ENCODE measurements around the gene SYNRG. TPM values are rescaled to one million over a fixed set of nuclear protein-coding genes. Genes with fewer than 3 reads are reported as not detected.

The SYNRG gene
- total RNA-seq, 1 experiment from 2014 or later, result 9.7 TPM

DNA sequence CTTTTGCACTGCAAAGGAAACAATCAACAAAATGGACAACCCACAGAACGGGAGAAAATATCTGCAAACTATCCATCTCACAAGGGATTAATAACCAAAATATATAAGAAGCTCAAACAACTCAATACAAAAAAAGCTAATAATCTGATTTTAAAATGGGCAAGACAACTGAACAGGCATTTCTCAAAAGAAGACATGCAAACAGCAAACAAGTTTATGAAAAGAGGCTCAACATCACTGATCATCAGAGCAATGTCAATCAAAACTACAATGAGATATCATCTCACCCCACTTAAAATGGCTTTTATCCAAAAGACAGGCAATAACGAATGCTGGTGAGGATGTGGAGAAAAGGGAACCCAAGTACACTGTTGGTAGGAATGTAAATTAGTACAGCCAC, 34.8 kb downstream of the SYNRG start:
- H4K20me1 ChIP-seq (ENCODE audit: low read length), result no peaks in the 10 kb centered on the region
- no peak for TF ChIP-seq CTCF (conservative IDR thresholded peaks at IDR 0.05; ENCODE audit: low read depth, low read length)
- no peak for TF ChIP-seq EZH2phosphoT487 (IDR thresholded peaks at IDR 0.05; ENCODE audit: borderline replicate concordance, low read length)
- TF ChIP-seq EZH2 (IDR thresholded peaks at IDR 0.05; ENCODE audit: low read length, unreplicated experiment), result no peak
- DNase-seq, result no peak
- ChIA-PET POLR2A (ENCODE audit: unreplicated experiment) (no interaction called here), CTCF (no interaction called here)
- peaks cover 5% of the 10 kb centered on the region; the same call in 1 of the 2 replicates for H3K4me1 ChIP-seq (ENCODE audit: insufficient read depth, low read length)
- H3K4me3 ChIP-seq (ENCODE audit: low read length), result no peak overlapping the region
- no peaks in the 10 kb centered on the region for H3K9me2 ChIP-seq (replicated peaks; ENCODE audit: low read length)
- ATAC-seq, result no peak
- H3K9me3 ChIP-seq (ENCODE audit: low read length), result no peaks in the 10 kb centered on the region
- no peak overlapping the region for H3K4me2 ChIP-seq (ENCODE audit: low read length)
- BruUV-seq (replicated peaks), result no TSS peak
- no peaks in the 10 kb centered on the region for H3K79me2 ChIP-seq (ENCODE audit: low read length)
- no peak overlapping the region for H2AFZ ChIP-seq (ENCODE audit: low read length)
- H3K9ac ChIP-seq (ENCODE audit: low read length), result no peak overlapping the region
- H3K36me3 ChIP-seq (ENCODE audit: low read depth, low read length), result peaks cover 5% of the 10 kb centered on the region; the same call in 1 of the 2 replicates
- H3K27me3 ChIP-seq (ENCODE audit: low read length), result no peaks in the 10 kb centered on the region
- no peak overlapping the region for H3K27ac ChIP-seq (ENCODE audit: low read length)
- no peaks in the 10 kb centered on the region for H3F3A ChIP-seq (ENCODE audit: low read length, unreplicated experiment)
- intact Hi-C loops (cut with micrococcal nuclease), result no loop called here

GRCh38 chr17:37571674-37572073, 37.5 kb downstream of the SYNRG start:
- no peaks in the 10 kb centered on the region for H3F3A ChIP-seq (ENCODE audit: low read length, unreplicated experiment)
- no peaks in the 10 kb centered on the region for H3K9me2 ChIP-seq (replicated peaks; ENCODE audit: low read length)
- peaks cover 17% of the 10 kb centered on the region for H3K36me3 ChIP-seq (ENCODE audit: low read depth, low read length)
- CTCF ChIA-PET, result no interaction called here
- no peaks in the 10 kb centered on the region for H4K20me1 ChIP-seq (ENCODE audit: low read length)
- H3K4me3 ChIP-seq (ENCODE audit: low read length), result no peak overlapping the region
- no peak for DNase-seq
- intact Hi-C loops (cut with micrococcal nuclease), result no loop called here
- H3K27me3 ChIP-seq (ENCODE audit: low read length), result no peaks in the 10 kb centered on the region
- BruUV-seq (replicated peaks), result no TSS peak
- no peak overlapping the region for H3K9ac ChIP-seq (ENCODE audit: low read length)
- no peaks in the 10 kb centered on the region for H3K79me2 ChIP-seq (ENCODE audit: low read length)
- no peak overlapping the region for H3K27ac ChIP-seq (ENCODE audit: low read length)
- no peaks in the 10 kb centered on the region for H3K9me3 ChIP-seq (ENCODE audit: low read length)
- TF ChIP-seq CTCF (conservative IDR thresholded peaks at IDR 0.05; ENCODE audit: low read depth, low read length), result no peak
- TF ChIP-seq EZH2 (IDR thresholded peaks at IDR 0.05; ENCODE audit: low read length, unreplicated experiment), result no peak
- TF ChIP-seq EZH2phosphoT487 (IDR thresholded peaks at IDR 0.05; ENCODE audit: borderline replicate concordance, low read length), result no peak
- H3K4me2 ChIP-seq (ENCODE audit: low read length), result no peak overlapping the region
- POLR2A ChIA-PET (ENCODE audit: unreplicated experiment), result no interaction called here
- H2AFZ ChIP-seq (ENCODE audit: low read length), result no peak overlapping the region
- H3K4me1 ChIP-seq (ENCODE audit: insufficient read depth, low read length), result peaks cover 5% of the 10 kb centered on the region; the same call in 1 of the 2 replicates
- ATAC-seq, result no peak

DNA sequence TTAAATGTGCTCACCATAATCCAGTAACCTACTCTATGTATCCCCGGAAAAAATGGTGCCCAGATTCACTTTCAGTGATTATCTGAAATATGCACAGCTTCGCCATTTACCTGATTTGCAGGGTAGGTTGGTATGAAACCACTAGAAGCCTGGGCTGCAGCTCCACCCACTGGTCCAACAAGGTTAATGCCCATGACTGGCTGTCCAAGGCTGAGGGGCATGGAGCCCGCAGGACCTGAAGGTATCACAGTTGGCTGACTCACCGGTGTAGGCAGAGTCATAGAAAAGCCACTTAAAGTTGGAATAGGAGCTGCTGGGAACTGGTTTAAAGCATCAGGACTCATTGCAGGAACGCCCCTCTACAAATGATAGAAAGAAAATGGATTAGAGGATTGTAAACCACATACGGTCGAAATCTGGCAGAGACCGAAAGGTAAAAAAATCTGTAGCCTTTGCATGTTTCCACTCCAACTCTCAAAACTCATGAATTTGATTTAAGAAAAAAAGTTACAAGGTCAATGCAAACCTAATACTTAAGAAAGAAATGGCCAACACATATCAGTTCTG, 38.6 kb downstream of the SYNRG start:
- no peaks in the 10 kb centered on the region for H3K9me3 ChIP-seq (ENCODE audit: low read length)
- peak; percentile 90 for DNase-seq

More for the DNA sequence above, 38.6 kb downstream of the SYNRG start:
- Histone ChIP-seq H3K4me3 (ENCODE audit: low read length) (no peak overlapping the region), H3K36me3 (ENCODE audit: low read depth, low read length) (peaks cover 19% of the 10 kb centered on the region), H3F3A (ENCODE audit: low read length, unreplicated experiment) (no peaks in the 10 kb centered on the region), H3K4me2 (ENCODE audit: low read length) (no peak overlapping the region), H3K79me2 (ENCODE audit: low read length) (no peaks in the 10 kb centered on the region), H3K9ac (ENCODE audit: low read length) (no peak overlapping the region), H2AFZ (ENCODE audit: low read length) (no peak overlapping the region), H3K4me1 (ENCODE audit: insufficient read depth, low read length) (peaks cover 5% of the 10 kb centered on the region; the same call in 1 of the 2 replicates), H3K9me2 (replicated peaks; ENCODE audit: low read length) (no peaks in the 10 kb centered on the region), H4K20me1 (ENCODE audit: low read length) (no peaks in the 10 kb centered on the region), H3K27me3 (ENCODE audit: low read length) (no peaks in the 10 kb centered on the region), H3K27ac (ENCODE audit: low read length) (no peak overlapping the region)
- ATAC-seq, result peak; percentile 100
- intact Hi-C loops (cut with micrococcal nuclease), result loop anchor here (1.0 kb wide), 1 partner anchor 43 kb away; no protein-coding TSS in a partner anchor
- TF ChIP-seq CTCF (conservative IDR thresholded peaks at IDR 0.05; ENCODE audit: low read depth, low read length) (peak; percentile 80), EZH2phosphoT487 (IDR thresholded peaks at IDR 0.05; ENCODE audit: borderline replicate concordance, low read length) (no peak)
- BruUV-seq (replicated peaks), result no TSS peak
- POLR2A ChIA-PET (ENCODE audit: unreplicated experiment), result interaction anchor here (0.5 kb wide), 1 partner anchor 27 kb away, joined by 6 read pairs; no protein-coding TSS in a partner anchor
- CTCF ChIA-PET, result interaction anchor here (0.5 to 1.2 kb wide), 8 partner anchors 9 to 197 kb away, joined by 3 to 13 read pairs (median 4); no protein-coding TSS in a partner anchor
